Stimulated activated CD4-positive, alpha-beta T cell treated with anti-CD3 and anti-CD28 coated beads, Interleukin-12 subunit alpha, Interleukin-12 subunit beta, amount 100 ng/mL, for 24 hours (primary cell): ENCODE results near the gene PEX11B.

Experiments
- DNase-seq, 2 experiments: peaks; one replicate each; pipeline ENCODE4 v3.0.0-alpha.2; 2020; ENCODE audit warnings: low read depth in 2 of 2

PEX11B gene

GRCh38 chr1:145918144-145918991, at the start of gene PEX11B:
Gene PEX11B (minus strand): TSS chr1:145918717. CDS start chr1:145918688, 29 bp downstream.
- peak; percentile 84 to 92 for DNase-seq

GRCh38 chr1:145967288-145967687, 48.8 kb upstream of the PEX11B start:
- no peak for DNase-seq

GRCh38 chr1:145965119-145965744, 46.7 kb upstream of the PEX11B start:
- no peak for DNase-seq

- DNase-seq = peak; percentile 82 to 93
These were observed 46.0 kb upstream of the PEX11B start, which contains the start of the genes ANKRD34A and POLR3GL for GRCh38 chr1:145964328-145965118. Gene ANKRD34A (minus strand): TSS chr1:145964575. CDS start chr1:145961759, 2,816 bp downstream. Gene POLR3GL (plus strand): TSS chr1:145964690. CDS start chr1:145974866, 10,176 bp downstream.

- no peak for DNase-seq
These were observed 44.9 kb upstream of the PEX11B start for GRCh38 chr1:145963265-145964019.

GRCh38 chr1:145962157-145963102, 43.9 kb upstream of the PEX11B start:
- no peak for DNase-seq

GRCh38 chr1:145961425-145962156, 43.1 kb upstream of the PEX11B start:
- DNase-seq = peak; percentile 47 to 59

- no peak for DNase-seq
These were observed 42.5 kb upstream of the PEX11B start for GRCh38 chr1:145961109-145961424.

- DNase-seq = no peak
These were observed 42.1 kb upstream of the PEX11B start for GRCh38 chr1:145960468-145961108.

GRCh38 chr1:145959957-145960467, 41.5 kb upstream of the PEX11B start:
- no peak for DNase-seq

- no peak for DNase-seq
These were observed 40.8 kb upstream of the PEX11B start for GRCh38 chr1:145959333-145959732.

- DNase-seq = no peak
These were observed 40.2 kb upstream of the PEX11B start for GRCh38 chr1:145958734-145959133.

- DNase-seq = peak; percentile 87 to 95
These were observed 39.2 kb upstream of the PEX11B start, which contains the start of gene LIX1L for GRCh38 chr1:145957443-145958319. Gene LIX1L (minus strand): TSS chr1:145958017. CDS start chr1:145957927, 90 bp downstream.

- no peak for DNase-seq
These were observed 38.4 kb upstream of the PEX11B start for GRCh38 chr1:145956781-145957442.

- DNase-seq = no peak
These were observed 37.8 kb upstream of the PEX11B start for GRCh38 chr1:145956361-145956760.

- no peak for DNase-seq
These were observed 36.9 kb upstream of the PEX11B start for GRCh38 chr1:145955436-145955835.

- DNase-seq = no peak
These were observed 35.3 kb upstream of the PEX11B start for GRCh38 chr1:145953861-145954260.
